ENCODE measurements around the gene DISC1.

- TF ChIP-seq POLR2AphosphoS5 (IDR thresholded peaks at IDR 0.05; ENCODE audit: low read depth, low read length) (no peak), POLR2A (IDR thresholded peaks at IDR 0.05; ENCODE audit: low read depth, low read length) (no peak), TAF1 (IDR thresholded peaks at IDR 0.05; ENCODE audit: borderline replicate concordance, low read depth, low read length) (no peak)
These were observed 49.5 kb upstream of the DISC1 start for GRCh38 chr1:231576804-231577718.

Measured in GM12892 (cell line).